Middle frontal gyrus (tissue), 1 donor: Measurements from ENCODE around the gene FAM114A2.
A peak's percentile ranks its signal among the peaks of the same experiment; 100 is the strongest.
"Not testable (repeated sequence)": the region's sequence is repeated elsewhere in the genome, so short reads cannot be mapped to it uniquely, and the experiment has no call there.

Experiments
- DNase-seq: peaks from one replicate; pipeline ENCODE4 v3.0.0-alpha.2; 2015; ENCODE audit warnings: low spot score; ENCODE audit errors: extremely low spot score

FAM114A2 gene

DNA sequence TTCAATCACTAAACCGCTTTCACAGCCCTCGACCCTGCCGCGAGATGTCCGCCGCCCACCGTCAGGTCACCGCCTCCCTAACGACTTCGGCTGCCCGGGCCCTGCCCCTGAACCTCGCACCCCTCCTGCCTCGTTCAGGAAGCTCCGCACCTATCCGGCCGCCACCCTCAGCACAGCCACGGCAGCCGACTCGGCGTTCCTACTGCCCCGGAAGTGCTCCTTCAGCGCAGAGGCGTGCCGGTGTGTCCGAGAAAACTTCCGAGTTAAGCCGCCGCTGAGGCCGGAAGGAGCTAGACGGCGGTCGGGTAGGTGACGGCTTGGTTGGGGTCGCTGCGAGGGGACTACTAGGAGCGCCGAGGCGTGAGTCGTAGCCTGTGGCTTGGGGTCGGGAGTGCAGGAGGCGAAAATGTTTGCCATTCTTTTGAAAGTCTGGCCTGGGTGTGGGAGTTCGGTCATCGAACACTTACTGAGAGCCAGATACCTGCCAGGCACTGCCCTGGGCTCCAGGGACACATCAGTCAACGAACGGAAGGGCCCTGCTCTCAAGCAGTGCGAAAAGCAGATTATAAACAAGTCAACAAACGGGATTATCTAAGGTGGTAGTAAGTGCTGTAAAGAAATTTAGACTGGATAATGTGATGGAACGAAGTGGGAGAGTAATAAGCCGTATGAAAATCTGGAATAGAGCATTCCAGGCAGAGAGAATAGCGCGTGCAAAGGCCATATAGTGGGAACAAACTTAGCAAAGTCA is at the start of gene FAM114A2, which contains the start of gene MFAP3:
Gene FAM114A2 (minus strand): TSS at position 204 of the 751 bp plus-strand sequence. CDS start 3,957 bp downstream, outside the sequence.
Gene MFAP3 (plus strand): TSS at position 261 of the 751 bp plus-strand sequence. CDS start 10,756 bp downstream, outside the sequence.
- DNase-seq, result peak; percentile 82

DNA sequence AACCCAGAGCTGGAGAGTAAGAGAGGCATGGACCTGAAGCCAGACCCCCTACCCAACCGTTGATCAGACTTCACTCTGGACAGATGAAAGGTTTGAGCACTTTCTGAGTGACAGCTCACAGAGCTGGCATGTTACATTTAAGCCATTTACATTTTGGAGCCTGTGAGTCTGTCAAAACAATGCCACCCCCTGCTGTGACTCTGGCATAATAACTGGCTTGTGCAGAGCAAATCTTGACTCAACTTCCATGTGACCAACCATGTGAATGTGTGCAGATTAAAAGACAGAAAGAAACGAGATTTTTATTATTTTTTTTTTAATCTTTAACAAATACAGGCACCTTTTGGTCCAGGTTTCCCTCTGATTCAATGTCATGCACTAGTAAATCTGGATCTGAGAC is 48.5 kb upstream of the FAM114A2 start:
- no peak for DNase-seq

DNA sequence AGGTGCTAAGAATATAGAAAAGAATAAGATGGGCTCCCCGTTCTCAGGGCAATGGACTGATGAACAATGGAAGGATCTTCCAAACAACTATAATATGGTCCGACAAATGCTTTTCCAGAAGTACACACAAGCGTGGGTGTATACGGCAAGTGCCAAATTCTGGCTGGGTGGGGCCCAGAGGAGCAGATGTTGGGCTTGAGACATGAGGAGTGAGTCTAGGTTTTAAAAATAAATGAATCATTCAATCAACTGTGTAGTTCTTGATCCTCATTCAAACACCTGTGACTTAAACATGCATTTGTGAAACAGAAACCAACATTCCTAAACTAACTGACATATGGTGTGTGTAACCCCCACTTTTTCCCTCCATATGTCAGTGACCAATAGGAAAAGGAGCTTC is 47.9 kb upstream of the FAM114A2 start:
- DNase-seq, result no peak

- no peak for DNase-seq
Measured at GRCh38 chr5:154086146-154086545, 47.4 kb upstream of the FAM114A2 start.

- no peak for DNase-seq
Measured at GRCh38 chr5:154084062-154084639, 45.4 kb upstream of the FAM114A2 start.

- DNase-seq, result no peak
Measured at GRCh38 chr5:154081246-154081645, 42.5 kb upstream of the FAM114A2 start.

GRCh38 chr5:154078272-154078671 is 39.6 kb upstream of the FAM114A2 start:
- no peak for DNase-seq

DNA sequence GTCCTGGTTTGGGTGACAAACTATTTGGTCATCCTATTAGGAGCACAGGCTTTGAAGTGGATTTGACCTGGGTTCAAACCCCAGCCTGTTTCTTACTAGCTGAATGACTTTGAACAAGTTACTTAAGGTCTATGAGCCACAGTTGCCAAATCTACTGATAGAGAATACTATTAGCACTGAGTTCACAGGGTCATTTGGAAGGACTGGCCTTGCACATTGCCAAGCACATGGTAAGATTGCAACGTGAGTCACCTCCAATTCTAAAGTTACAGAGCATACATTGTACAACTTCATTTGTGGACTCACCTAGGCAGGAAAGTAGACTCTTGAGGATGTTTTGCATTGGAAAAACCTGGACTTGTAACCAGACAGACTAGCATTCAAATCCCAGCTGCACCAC is 39.0 kb upstream of the FAM114A2 start:
- DNase-seq, result no peak

- DNase-seq, result no peak
Measured at GRCh38 chr5:154076240-154076922, 37.7 kb upstream of the FAM114A2 start.

DNA sequence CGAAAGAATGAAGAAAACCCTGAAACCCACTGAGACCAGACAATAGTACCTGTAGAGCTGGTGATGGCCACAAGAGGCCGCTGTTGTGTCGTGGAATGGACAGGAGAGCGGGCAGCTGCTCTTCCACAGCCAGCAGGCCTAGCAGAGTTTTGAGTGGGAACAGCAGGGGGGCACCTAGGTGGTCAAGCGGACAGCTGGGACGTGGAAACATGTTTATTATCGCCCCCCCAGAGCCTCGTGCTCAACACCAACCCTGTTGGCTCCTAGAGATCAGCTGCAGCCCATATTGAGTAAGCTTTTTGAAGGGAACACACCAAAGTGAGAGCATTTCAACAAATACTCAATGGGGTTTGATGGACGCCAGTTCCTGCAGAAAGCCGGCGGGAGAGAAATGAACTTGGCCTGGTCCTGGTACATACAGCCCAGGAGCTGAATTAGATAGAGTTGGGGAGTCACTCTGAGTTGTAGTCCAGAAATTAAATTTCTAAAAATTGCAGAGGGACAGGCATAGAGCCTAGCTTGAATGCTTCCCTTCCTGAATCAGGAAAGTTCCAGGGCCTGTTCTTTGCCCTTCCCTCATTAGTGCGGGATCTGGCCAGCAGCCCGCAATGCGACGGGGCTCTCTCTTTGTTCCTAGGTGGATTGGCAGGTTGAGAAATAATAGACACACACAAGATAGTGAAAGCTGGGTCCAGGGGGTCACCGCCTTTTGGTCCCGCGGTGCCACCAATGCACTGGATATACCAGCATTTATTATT is 33.9 kb upstream of the FAM114A2 start:
- DNase-seq, result peak; percentile 44

- no peak for DNase-seq
Measured at GRCh38 chr5:154071799-154072413, 33.2 kb upstream of the FAM114A2 start.

- not testable (repeated sequence) for DNase-seq
Measured at GRCh38 chr5:154069854-154070253, 31.1 kb upstream of the FAM114A2 start.

GRCh38 chr5:154065971-154066370 is 27.3 kb upstream of the FAM114A2 start:
- DNase-seq, result no peak

DNA sequence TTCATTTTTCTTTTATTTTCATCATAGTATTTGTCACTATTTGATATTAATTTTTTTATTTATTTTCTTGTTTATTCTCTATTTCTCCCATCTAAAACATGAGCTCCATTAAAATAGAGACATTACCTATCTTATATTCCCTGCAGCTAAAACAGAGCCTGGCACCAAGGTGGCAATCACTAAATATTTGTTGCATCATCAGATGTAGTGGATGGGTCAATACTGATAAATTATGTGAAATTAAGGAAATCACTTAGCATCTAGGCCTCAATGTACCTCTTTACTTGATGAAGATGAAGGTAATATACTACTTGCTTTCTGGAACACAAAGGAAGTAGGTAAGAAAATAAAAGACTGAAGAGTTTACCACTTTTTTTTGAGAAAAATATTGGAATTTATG is 24.7 kb upstream of the FAM114A2 start:
- DNase-seq, result no peak

DNA sequence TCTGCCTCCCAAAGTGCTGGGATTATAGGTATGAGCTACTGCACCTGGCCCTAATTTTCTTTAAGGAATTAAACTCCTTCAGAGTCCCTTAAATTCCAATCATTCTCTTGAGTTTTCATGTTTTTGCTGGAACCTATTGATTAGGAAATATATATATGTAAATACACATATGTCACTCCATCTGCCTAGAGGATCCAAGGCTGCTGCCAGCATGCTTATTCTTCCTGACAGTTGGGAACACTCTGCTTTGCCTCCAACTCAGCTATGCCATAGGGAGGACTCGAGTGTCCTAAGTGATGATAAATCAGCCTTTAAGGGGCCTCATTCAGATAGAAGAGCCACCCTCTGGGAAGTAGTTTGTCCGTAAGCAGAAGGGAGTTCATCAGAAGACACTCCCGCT is 21.9 kb upstream of the FAM114A2 start:
- DNase-seq, result no peak

DNA sequence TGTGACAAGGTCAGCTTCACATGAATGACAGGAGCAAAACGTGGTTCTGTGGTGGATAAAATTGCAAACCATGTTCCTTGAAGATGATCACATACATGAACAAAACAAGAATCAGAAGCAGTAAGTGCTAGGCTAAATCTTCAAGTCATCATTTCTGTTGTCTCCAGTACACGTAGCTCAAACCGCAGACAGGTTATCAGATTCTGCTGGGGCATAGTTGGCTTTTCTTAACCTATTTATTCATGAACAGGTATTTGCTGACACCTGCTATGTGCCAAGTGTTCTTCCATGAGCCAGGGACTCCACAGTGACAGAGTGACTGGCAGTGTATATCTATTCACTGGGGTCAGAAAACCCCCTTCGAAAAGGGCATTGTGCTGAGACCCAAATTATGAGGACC is 20.9 kb upstream of the FAM114A2 start:
- no peak for DNase-seq

DNA sequence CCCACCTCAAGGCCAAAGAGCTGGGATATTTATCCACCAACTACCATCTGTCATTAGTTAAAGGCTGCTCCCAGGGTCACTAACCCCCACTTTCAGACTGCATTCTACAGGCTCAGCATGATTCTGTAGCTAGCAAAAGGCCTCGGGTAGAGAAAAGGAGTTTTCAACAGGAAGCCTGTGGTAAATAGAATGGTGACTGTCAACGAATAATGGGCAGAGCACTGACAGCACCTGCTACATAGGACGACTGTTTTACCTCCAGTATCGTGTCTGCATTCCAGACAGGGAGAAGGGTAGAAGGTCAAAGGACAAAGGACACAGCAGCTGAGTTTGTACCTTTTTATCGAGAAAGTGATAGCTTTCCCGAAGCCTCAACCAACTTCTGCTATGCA is 20.3 kb upstream of the FAM114A2 start:
- DNase-seq, result no peak

GRCh38 chr5:154058055-154059038 is 19.6 kb upstream of the FAM114A2 start:
- DNase-seq, result no peak

DNA sequence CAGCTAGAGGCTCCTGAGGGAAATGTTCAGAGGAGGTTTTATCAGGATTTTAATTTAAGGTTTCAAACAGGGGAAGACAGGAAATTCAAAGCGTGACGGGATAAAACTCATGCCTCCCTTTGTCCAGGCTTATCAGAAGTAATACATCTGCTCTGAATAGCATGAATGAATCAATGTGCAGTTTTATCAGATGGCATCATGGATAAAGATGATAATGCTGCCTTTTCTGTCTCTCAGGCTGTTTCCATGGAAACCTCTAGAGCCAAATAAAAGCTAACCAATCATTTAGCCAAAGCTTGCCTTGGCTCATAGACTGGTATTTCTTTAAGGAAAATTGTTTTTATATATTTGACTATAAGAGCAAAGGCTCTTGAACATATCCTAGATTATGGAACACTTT is 16.5 kb upstream of the FAM114A2 start:
- DNase-seq, result no peak

DNA sequence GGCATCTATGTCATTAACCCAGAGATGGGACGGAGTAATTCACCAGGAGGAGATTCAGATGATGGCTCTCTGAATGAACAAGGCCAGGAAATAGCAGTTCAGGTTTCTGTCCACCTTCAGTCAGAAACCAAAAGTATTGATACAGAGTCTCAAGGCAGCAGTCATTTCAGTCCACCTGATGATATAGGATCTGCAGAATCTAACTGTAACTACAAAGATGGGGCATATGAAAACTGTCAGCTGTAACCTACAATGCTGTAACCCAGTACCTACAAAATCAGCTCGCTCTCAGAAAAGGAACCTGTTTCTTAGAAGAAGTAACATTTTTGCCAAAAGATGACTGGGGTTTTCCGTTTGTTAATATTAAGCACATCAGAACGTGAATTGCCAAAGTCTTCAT is 14.8 kb upstream of the FAM114A2 start:
- DNase-seq, result no peak
